ENCODE measurements around the gene FBN1. TPM values are rescaled to one million over a fixed set of nuclear protein-coding genes. Genes with fewer than 3 reads are reported as not detected.

The FBN1 gene
- total RNA-seq, 1 donor from 2014 or later, result 78.8 TPM

DNA sequence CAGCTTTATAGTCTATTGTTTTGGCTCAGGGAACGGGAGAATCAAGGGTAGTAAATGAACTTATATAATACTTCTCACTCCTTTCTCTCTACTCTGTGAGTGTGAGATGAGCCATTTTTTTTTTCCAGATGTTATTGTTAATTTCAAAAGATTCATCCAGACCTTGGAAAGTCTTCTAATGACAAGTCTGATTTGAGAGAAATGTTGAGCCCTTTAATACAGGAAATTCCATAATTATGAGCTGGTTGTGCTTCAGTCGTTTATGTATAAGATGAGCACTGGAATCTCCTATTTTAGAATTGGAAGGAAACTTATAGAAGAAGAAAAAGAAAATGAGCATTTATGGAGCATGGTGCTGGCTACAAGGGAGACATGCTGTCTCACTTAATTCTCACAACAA, 92.0 kb downstream of the FBN1 start:
- Mint-ChIP-seq H3K27ac (no peak overlapping the region), H3K36me3 (no peaks in the 10 kb centered on the region), H3K27me3 (ENCODE audit: insufficient read depth, low read depth) (no peaks in the 10 kb centered on the region), H3K4me1 (peaks cover 10% of the 10 kb centered on the region), H3K9me3 (no peaks in the 10 kb centered on the region), H3K4me3 (no peak overlapping the region)
- no peaks in the 10 kb centered on the region for H3F3A ChIP-seq (ENCODE audit: low read depth)
- no peak for DNase-seq (ENCODE audit: low spot score)
- H3K4me2 ChIP-seq, result no peak overlapping the region
- no peak overlapping the region for H3K4me3 ChIP-seq
- no peak for TF ChIP-seq EZH2phosphoT487 (IDR thresholded peaks at IDR 0.05)
- TF ChIP-seq, protein P1, sequence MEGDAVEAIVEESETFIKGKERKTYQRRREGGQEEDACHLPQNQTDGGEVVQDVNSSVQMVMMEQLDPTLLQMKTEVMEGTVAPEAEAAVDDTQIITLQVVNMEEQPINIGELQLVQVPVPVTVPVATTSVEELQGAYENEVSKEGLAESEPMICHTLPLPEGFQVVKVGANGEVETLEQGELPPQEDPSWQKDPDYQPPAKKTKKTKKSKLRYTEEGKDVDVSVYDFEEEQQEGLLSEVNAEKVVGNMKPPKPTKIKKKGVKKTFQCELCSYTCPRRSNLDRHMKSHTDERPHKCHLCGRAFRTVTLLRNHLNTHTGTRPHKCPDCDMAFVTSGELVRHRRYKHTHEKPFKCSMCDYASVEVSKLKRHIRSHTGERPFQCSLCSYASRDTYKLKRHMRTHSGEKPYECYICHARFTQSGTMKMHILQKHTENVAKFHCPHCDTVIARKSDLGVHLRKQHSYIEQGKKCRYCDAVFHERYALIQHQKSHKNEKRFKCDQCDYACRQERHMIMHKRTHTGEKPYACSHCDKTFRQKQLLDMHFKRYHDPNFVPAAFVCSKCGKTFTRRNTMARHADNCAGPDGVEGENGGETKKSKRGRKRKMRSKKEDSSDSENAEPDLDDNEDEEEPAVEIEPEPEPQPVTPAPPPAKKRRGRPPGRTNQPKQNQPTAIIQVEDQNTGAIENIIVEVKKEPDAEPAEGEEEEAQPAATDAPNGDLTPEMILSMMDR (IDR thresholded peaks at IDR 0.05), result no peak
- no peak for TF ChIP-seq EZH2 (IDR thresholded peaks at IDR 0.05)
- H3K9ac ChIP-seq, result no peak overlapping the region
- no peaks in the 10 kb centered on the region for H3K9me3 ChIP-seq (ENCODE audit: low read depth)
- H3K27ac ChIP-seq, result no peak overlapping the region
- H3K27me3 ChIP-seq, result no peaks in the 10 kb centered on the region
- peaks cover 21% of the 10 kb centered on the region for H3K4me1 ChIP-seq
- H3K79me2 ChIP-seq (ENCODE audit: low read depth), result no peaks in the 10 kb centered on the region
- H3K36me3 ChIP-seq, result no peaks in the 10 kb centered on the region
- no peak overlapping the region for H2AFZ ChIP-seq (replicated peaks)
- H4K20me1 ChIP-seq (ENCODE audit: low read depth), result no peaks in the 10 kb centered on the region

DNA sequence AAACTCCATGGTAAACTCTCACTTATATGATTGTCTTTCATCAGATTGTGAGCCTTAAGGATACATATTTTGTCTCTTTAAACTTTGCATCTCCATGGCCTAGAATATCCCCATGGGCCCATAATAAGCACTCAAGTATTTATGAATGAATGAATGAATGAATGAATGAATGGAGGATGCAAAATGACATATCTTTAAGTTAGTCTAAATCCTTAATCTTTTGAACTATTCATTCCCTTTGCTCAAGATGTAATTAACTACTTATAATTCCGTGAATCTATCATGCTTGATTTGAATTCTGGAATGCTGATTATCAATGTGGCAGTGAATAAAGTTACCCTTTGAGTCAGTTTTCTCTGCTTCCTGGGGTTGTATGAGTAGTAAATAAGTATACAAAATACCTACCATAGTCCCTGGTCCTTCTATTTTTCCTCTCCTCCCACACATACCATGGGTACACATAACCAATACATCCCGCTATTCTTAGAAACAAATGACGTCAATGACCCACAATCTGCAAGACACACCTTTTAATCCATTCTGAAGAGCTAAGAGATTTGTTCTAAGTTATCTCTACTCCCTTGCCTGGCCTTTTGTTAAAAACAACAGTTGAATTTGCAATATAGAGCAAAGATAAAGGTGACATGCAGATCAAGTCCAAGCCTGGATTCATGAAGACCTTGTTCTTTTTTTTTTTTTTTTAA, 94.5 kb downstream of the FBN1 start:
- H3K4me1 ChIP-seq, result peaks cover 12% of the 10 kb centered on the region
- TF ChIP-seq, protein P1 (IDR thresholded peaks at IDR 0.05), result no peak
- TF ChIP-seq EZH2phosphoT487 (IDR thresholded peaks at IDR 0.05) (no peak), EZH2 (IDR thresholded peaks at IDR 0.05) (no peak)
- Mint-ChIP-seq H3K9me3 (no peaks in the 10 kb centered on the region), H3K4me1 (peaks cover 10% of the 10 kb centered on the region), H3K27me3 (ENCODE audit: insufficient read depth, low read depth) (no peaks in the 10 kb centered on the region), H3K36me3 (no peaks in the 10 kb centered on the region), H3K4me3 (no peak overlapping the region), H3K27ac (no peak overlapping the region)
- no peaks in the 10 kb centered on the region for H3K79me2 ChIP-seq (ENCODE audit: low read depth)
- H3K9me3 ChIP-seq (ENCODE audit: low read depth), result no peaks in the 10 kb centered on the region
- no peaks in the 10 kb centered on the region for H3F3A ChIP-seq (ENCODE audit: low read depth)
- no peaks in the 10 kb centered on the region for H3K36me3 ChIP-seq
- no peak overlapping the region for H3K4me2 ChIP-seq
- no peak overlapping the region for H3K4me3 ChIP-seq
- no peaks in the 10 kb centered on the region for H3K27me3 ChIP-seq
- H3K27ac ChIP-seq, result no peak overlapping the region
- no peak for DNase-seq (ENCODE audit: low spot score)
- no peaks in the 10 kb centered on the region for H4K20me1 ChIP-seq (ENCODE audit: low read depth)
- H2AFZ ChIP-seq (replicated peaks), result no peak overlapping the region
- no peak overlapping the region for H3K9ac ChIP-seq

DNA sequence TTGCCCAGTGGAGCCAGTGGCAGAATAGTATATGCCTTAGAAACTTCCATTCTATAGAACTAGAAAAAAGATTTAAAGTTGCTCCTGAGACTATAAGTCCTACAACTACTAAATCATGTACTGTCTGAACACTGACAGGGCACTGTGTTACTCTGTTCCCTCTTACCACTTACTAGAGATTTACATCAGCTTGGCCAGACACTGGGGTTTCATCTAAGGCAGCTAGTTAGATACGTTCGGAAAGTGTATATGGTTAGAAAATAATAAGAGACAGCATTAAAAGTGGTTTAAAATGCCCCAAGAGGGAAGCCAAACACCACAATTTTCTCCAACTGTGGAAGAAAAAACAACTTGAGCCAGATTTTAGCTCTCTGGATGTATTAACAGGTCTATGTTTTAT, 97.1 kb downstream of the FBN1 start:
- Histone ChIP-seq H3K79me2 (ENCODE audit: low read depth) (no peaks in the 10 kb centered on the region), H3K27ac (no peak overlapping the region), H3K9me3 (ENCODE audit: low read depth) (no peaks in the 10 kb centered on the region), H3K27me3 (no peaks in the 10 kb centered on the region), H3K4me1 (no peaks in the 10 kb centered on the region), H3K4me2 (no peak overlapping the region), H4K20me1 (ENCODE audit: low read depth) (no peaks in the 10 kb centered on the region), H3K36me3 (no peaks in the 10 kb centered on the region), H2AFZ (replicated peaks) (no peak overlapping the region), H3K9ac (no peak overlapping the region), H3F3A (ENCODE audit: low read depth) (no peaks in the 10 kb centered on the region), H3K4me3 (no peak overlapping the region)
- Mint-ChIP-seq H3K36me3 (no peaks in the 10 kb centered on the region), H3K4me3 (no peak overlapping the region), H3K9me3 (no peaks in the 10 kb centered on the region), H3K27me3 (ENCODE audit: insufficient read depth, low read depth) (no peaks in the 10 kb centered on the region), H3K27ac (no peak overlapping the region), H3K4me1 (no peaks in the 10 kb centered on the region)
- TF ChIP-seq EZH2phosphoT487 (IDR thresholded peaks at IDR 0.05) (no peak), EZH2 (IDR thresholded peaks at IDR 0.05) (no peak)
- TF ChIP-seq, protein P1 (IDR thresholded peaks at IDR 0.05), result no peak
- DNase-seq (ENCODE audit: low spot score), result no peak

Measured in neural progenitor cell (in vitro differentiated cells).